Loucy (cell line): Measurements from ENCODE around the gene RBM19.

ENCODE experiments used
- H2AFZ ChIP-seq: fragments of 200-600 bp; sonication (generic); 2 replicates; pipeline ENCODE4 v1.6.0; 2016; ENCODE audit warnings: antibody characterized with exemption, mild to moderate bottlenecking, low read length, moderate library complexity
- H3F3A ChIP-seq: fragments of 200-600 bp; 2 replicates; pipeline ENCODE4 v1.6.0; 2016; ENCODE audit warnings: antibody characterized with exemption, low read depth, mild to moderate bottlenecking
- H3K27me3 ChIP-seq: fragments of 200-600 bp; sonication (generic); 2 replicates; pipeline ENCODE4 v1.6.1; 2014; ENCODE audit warnings: low read length, mild to moderate bottlenecking; ENCODE audit not compliant: insufficient read depth, poor library complexity, severe bottlenecking
- H3K36me3 ChIP-seq: fragments of 200-600 bp; sonication (generic); 2 replicates; pipeline ENCODE4 v1.6.1; 2016; ENCODE audit warnings: low read length; ENCODE audit not compliant: insufficient read depth
- H3K4me1 ChIP-seq: fragments of 200-600 bp; sonication (generic); 2 replicates; pipeline ENCODE4 v1.5.1; 2014; ENCODE audit warnings: low read length, mild to moderate bottlenecking; ENCODE audit not compliant: insufficient read depth, poor library complexity, severe bottlenecking
- H3K4me2 ChIP-seq: fragments of 200-600 bp; sonication (generic); 2 replicates; pipeline ENCODE4 v1.6.0; 2014; ENCODE audit warnings: antibody characterized with exemption, low read length, low read depth, mild to moderate bottlenecking; ENCODE audit not compliant: poor library complexity, severe bottlenecking
- H3K4me3 ChIP-seq: fragments of 200-600 bp; sonication (generic); 2 replicates; pipeline ENCODE4 v1.5.1; 2014; ENCODE audit warnings: low read length, mild to moderate bottlenecking, mixed read lengths; ENCODE audit not compliant: poor library complexity, severe bottlenecking
- H3K79me2 ChIP-seq: fragments of 200-600 bp; sonication (generic); 2 replicates; pipeline ENCODE4 v1.6.1; 2014; ENCODE audit warnings: low read length; ENCODE audit not compliant: insufficient read depth
- H3K9ac ChIP-seq: fragments of 200-600 bp; sonication (generic); 2 replicates; pipeline ENCODE4 v1.6.0; 2014; ENCODE audit warnings: mild to moderate bottlenecking, low read depth, low read length, moderate library complexity; ENCODE audit not compliant: poor library complexity, severe bottlenecking
- H3K9me2 ChIP-seq: fragments of 200-600 bp; sonication (generic); replicated peaks from 2 replicates; pipeline ENCODE4 v1.6.1; 2016; ENCODE audit warnings: low read depth, low read length, mixed read lengths
- H3K9me3 ChIP-seq: fragments of 200-600 bp; sonication (generic); 2 replicates; pipeline ENCODE4 v1.6.1; 2014; ENCODE audit warnings: mild to moderate bottlenecking, antibody characterized with exemption, low read length, low read depth; ENCODE audit not compliant: insufficient read depth
- H4K20me1 ChIP-seq: fragments of 200-600 bp; sonication (generic); 2 replicates; pipeline ENCODE4 v1.6.0; 2014; ENCODE audit warnings: antibody characterized with exemption, low read length, mild to moderate bottlenecking; ENCODE audit not compliant: insufficient read depth, poor library complexity, severe bottlenecking
- EZH2phosphoT487 ChIP-seq: fragments of 200-600 bp; IDR thresholded peaks from 2 replicates; pipeline ENCODE4 v1.6.1; 2018; ENCODE audit warnings: antibody characterized with exemption, mild to moderate bottlenecking, moderate library complexity, borderline replicate concordance
- TF ChIP-seq, protein P1 (sequence below): fragments of 200-600 bp; sonication (generic); conservative IDR thresholded peaks from 2 replicates; pipeline ENCODE4 v1.5.1; 2014; ENCODE audit warnings: mild to moderate bottlenecking, antibody characterized with exemption, low read length

The RBM19 gene

GRCh38 chr12:113769305-113769704 is 196.8 kb downstream of the RBM19 start:
- Histone ChIP-seq H3K9me3 (no peaks in the 10 kb centered on the region), H2AFZ (no peak overlapping the region), H3K9me2 (no peaks in the 10 kb centered on the region), H3K4me2 (no peak overlapping the region), H3K4me3 (no peak overlapping the region), H3K4me1 (no peaks in the 10 kb centered on the region), H3K9ac (no peak overlapping the region), H3K36me3 (no peaks in the 10 kb centered on the region), H3F3A (no peaks in the 10 kb centered on the region), H3K79me2 (no peaks in the 10 kb centered on the region), H3K27me3 (no peaks in the 10 kb centered on the region), H4K20me1 (no peaks in the 10 kb centered on the region)
- TF ChIP-seq EZH2phosphoT487: no peak
- TF ChIP-seq, protein P1, sequence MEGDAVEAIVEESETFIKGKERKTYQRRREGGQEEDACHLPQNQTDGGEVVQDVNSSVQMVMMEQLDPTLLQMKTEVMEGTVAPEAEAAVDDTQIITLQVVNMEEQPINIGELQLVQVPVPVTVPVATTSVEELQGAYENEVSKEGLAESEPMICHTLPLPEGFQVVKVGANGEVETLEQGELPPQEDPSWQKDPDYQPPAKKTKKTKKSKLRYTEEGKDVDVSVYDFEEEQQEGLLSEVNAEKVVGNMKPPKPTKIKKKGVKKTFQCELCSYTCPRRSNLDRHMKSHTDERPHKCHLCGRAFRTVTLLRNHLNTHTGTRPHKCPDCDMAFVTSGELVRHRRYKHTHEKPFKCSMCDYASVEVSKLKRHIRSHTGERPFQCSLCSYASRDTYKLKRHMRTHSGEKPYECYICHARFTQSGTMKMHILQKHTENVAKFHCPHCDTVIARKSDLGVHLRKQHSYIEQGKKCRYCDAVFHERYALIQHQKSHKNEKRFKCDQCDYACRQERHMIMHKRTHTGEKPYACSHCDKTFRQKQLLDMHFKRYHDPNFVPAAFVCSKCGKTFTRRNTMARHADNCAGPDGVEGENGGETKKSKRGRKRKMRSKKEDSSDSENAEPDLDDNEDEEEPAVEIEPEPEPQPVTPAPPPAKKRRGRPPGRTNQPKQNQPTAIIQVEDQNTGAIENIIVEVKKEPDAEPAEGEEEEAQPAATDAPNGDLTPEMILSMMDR: no peak

GRCh38 chr12:113768850-113769249 is 197.3 kb downstream of the RBM19 start:
- no peak overlapping the region for H3K9ac ChIP-seq
- H3K79me2 ChIP-seq: no peaks in the 10 kb centered on the region
- no peaks in the 10 kb centered on the region for H3K9me2 ChIP-seq
- no peaks in the 10 kb centered on the region for H3K36me3 ChIP-seq
- no peaks in the 10 kb centered on the region for H3K9me3 ChIP-seq
- no peaks in the 10 kb centered on the region for H3K27me3 ChIP-seq
- H2AFZ ChIP-seq: no peak overlapping the region
- H4K20me1 ChIP-seq: no peaks in the 10 kb centered on the region
- no peak overlapping the region for H3K4me3 ChIP-seq
- no peaks in the 10 kb centered on the region for H3F3A ChIP-seq
- TF ChIP-seq, protein P1: no peak
- no peak overlapping the region for H3K4me2 ChIP-seq
- no peaks in the 10 kb centered on the region for H3K4me1 ChIP-seq

GRCh38 chr12:113766879-113767878 is 198.9 kb downstream of the RBM19 start:
- no peak for TF ChIP-seq EZH2phosphoT487
- TF ChIP-seq, protein P1: no peak

More at GRCh38 chr12:113766879-113767878, 198.9 kb downstream of the RBM19 start:
- H3K79me2 ChIP-seq: no peaks in the 10 kb centered on the region
- no peak overlapping the region for H3K4me2 ChIP-seq
- no peaks in the 10 kb centered on the region for H4K20me1 ChIP-seq
- H3K36me3 ChIP-seq: no peaks in the 10 kb centered on the region
- H3F3A ChIP-seq: no peaks in the 10 kb centered on the region
- H3K4me1 ChIP-seq: no peaks in the 10 kb centered on the region
- H3K27me3 ChIP-seq: no peaks in the 10 kb centered on the region
- no peaks in the 10 kb centered on the region for H3K9me2 ChIP-seq
- H3K4me3 ChIP-seq: no peak overlapping the region
- H3K9me3 ChIP-seq: no peaks in the 10 kb centered on the region
- H2AFZ ChIP-seq: no peak overlapping the region
- no peak overlapping the region for H3K9ac ChIP-seq
